ACHN (cell line): ENCODE results near the gene MTA3.
"Not testable (repeated sequence)": the region's sequence is repeated elsewhere in the genome, so short reads cannot be mapped to it uniquely, and the experiment has no call there.

Source experiments
- DNase-seq: peaks from one replicate; pipeline ENCODE4 v3.0.0-alpha.2; 2015
- in situ Hi-C: cut with HindIII; loops from 2 replicates; pipeline ENCODE4 v1.10.0; 2017; ENCODE audit warnings: low sequenced_read_pairs, low pct_ligation_motif_present, low pct_unique_long_range_greater_than_20kb

Gene MTA3

DNA sequence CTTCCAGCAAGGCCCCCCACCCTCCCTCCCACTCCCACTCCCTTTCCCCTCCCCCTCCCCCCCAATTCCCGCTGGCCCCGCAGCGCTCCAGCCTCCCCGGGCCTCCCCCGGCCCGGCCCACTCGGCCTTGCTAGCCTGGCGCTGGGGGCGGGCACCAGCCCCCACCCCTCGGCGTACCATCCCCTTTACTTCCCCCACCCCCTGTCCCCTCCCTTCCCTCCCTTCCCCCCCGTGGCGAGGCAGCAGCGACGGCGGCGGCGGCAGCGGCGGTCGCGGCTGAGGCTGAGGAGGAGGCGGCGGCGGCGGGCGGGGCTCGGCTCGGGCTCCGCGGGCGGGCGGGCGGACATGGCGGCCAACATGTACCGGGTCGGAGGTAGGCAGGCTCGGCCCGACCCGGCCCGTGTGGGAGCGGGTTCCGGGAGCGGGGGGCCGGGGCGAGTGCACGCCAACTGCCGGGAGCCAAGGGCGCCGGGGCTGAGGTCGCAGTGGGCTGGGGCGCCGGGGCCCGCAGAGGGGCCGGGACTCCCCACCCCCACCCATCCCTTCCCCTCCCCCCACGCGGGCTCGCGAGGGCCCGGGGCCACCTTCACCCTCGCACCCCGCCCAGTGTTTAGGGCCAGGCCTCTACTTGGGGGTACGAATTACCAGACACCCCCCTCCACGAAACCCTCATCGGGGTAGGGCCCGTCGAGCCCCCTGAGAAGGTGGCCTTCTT is at the start of gene MTA3:
MTA3 (plus strand) TSS at position 232 of the 715 bp plus-strand sequence; CDS start at position 346, 114 bp downstream.
- in situ Hi-C loops = no loop called here
- DNase-seq = peak; percentile 46

DNA sequence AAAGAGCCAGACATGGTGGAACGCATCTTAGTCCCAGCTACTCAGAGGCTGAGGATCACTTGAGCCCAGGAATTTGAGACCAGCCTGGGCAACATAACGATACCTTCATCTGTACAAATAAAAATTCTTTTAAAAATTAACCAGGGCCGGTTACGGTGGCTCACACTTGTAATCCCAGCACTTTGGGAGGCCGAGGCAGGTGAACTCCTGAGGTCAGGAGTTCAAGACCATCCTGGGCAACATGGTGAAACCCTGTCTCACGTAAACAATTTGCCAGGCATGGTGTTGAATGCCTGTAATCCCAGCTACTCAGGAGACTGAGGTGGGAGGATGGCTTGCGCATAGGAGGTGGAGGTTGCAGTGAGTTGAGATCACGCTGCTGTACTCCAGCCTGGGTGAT is 48.8 kb upstream of the MTA3 start:
- in situ Hi-C loops = no loop called here
- DNase-seq = no peak

DNA sequence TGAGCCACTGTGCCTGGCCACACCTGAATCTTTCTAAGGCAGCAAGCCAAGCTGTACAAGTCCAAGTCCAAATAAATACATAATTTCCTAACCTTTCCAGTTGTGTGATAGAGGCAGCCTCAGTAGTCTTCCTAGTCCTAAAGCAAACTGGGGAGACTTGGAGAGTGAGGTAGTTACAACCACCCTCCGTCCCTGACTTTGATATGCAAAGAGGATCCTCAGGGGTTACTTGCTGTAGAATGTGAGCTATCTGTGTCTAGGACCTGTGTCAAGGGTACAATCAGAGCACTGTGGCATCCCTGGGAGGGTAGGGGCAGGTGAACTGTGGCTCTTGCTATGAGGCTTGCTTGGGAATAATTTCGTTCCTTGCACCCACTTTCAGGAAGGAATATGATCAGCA is 46.4 kb upstream of the MTA3 start:
- no peak for DNase-seq
- in situ Hi-C loops = no loop called here

GRCh38 chr2:42523341-42523740 is 45.1 kb upstream of the MTA3 start:
- in situ Hi-C loops = no loop called here
- DNase-seq = no peak

- in situ Hi-C loops = no loop called here
- DNase-seq = no peak
Observed at GRCh38 chr2:42532397-42532796, 36.0 kb upstream of the MTA3 start.

DNA sequence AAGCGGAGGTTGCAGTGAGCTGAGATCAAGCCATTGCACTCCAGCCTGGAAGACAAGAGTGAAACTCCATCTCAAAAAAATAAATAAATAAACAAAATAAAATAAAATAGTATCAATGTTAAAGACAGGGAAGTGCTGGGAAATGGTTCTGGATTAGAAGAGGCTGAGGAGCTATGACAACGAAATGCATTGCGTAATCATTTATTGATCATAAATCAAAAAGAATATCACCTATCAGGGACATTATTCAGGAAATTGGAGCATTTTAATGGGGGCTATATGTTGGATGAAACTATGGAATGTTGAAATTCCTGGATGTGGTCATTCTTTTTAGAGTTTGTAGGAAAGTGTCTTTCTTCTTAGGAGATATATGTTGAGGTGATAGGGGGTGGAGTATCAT is 30.9 kb upstream of the MTA3 start:
- no peak for DNase-seq
- in situ Hi-C loops = no loop called here

DNA sequence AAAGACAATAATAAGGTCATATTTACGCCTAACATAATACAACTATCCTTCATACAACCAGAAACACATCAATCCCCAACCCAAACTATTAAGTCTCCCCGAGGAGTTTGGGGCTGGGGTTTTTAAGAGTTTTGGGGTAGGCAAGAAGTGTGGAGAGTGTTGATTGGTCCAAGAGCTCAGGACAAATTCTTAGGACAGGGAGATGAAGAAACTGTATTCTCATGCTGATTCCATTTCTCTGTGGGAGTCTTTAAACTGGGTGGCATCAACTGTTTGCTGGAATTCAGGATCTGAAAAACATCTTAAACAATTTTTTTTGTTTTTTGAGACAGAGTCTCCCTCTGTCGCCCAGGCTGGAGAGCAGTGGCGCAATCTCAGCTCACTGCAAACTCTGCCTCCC is 25.6 kb upstream of the MTA3 start:
- DNase-seq = no peak
- in situ Hi-C loops = no loop called here

DNA sequence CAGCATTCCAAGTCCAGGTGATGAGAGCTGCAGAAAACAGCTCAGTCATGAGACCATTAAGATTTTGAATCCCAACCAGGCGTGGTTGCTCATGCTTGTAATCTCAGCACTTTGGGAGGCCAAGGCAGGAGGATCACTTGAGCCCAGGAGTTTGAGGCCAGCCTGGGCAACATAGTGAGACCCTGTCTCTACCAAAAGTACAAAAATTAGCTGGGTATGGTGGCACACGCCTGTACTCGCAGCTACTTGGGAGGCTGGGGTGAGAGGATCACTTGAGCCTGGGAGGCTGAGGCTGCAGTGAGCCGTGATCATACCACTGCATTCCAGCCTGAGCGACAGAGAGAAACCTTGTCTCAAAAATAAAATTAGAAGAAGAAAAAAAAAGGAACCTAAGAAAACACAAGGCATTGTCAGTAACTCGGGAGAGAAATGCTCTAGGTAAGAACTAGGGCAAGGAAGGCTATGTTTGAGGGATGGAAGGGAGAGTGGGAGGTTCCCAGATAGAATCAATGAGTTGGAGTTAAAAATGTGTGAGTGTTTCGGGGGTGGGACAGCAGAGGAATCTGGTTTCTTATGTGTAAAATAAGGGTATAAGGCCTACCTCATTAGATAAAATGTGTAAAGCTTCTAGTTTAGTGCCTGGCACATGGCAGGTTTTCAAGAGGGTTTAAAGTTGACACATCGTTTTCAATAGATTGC is 23.3 kb upstream of the MTA3 start:
- no peak for DNase-seq
- in situ Hi-C loops = no loop called here

- in situ Hi-C loops = no loop called here
- no peak for DNase-seq
Observed at GRCh38 chr2:42545841-42546390, 22.5 kb upstream of the MTA3 start.

- no peak for DNase-seq
- in situ Hi-C loops = no loop called here
Observed at GRCh38 chr2:42547014-42547413, 21.4 kb upstream of the MTA3 start.

- DNase-seq = no peak
- in situ Hi-C loops = no loop called here
Observed at GRCh38 chr2:42547446-42548295, 20.8 kb upstream of the MTA3 start.

- in situ Hi-C loops = no loop called here
- no peak for DNase-seq
Observed at GRCh38 chr2:42550870-42551269, 17.6 kb upstream of the MTA3 start.

DNA sequence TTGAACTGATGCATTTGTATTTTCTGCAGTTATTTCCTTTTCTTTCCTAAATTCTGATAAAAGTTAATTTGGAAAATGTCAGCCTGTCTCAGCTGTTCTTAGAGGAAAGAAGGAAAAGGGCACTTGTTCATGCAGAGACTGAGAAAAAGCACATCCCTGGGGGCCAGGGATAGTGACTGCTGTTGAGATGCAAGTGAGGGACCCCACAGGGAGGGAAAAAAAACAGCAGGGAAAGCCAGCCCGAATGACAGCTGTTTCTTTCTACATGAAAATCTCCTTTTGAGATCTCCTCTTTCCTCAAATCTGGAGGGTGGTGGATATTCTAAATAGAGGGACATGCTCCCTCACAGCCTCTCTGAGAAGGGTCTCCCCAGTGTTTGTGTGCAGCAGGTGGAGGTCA is 14.0 kb upstream of the MTA3 start:
- in situ Hi-C loops = no loop called here
- DNase-seq = no peak

- in situ Hi-C loops = no loop called here
- no peak for DNase-seq
Observed at GRCh38 chr2:42556315-42556890, 12.0 kb upstream of the MTA3 start.

- in situ Hi-C loops = no loop called here
- DNase-seq = no peak
Observed at GRCh38 chr2:42557306-42557705, 11.1 kb upstream of the MTA3 start.

DNA sequence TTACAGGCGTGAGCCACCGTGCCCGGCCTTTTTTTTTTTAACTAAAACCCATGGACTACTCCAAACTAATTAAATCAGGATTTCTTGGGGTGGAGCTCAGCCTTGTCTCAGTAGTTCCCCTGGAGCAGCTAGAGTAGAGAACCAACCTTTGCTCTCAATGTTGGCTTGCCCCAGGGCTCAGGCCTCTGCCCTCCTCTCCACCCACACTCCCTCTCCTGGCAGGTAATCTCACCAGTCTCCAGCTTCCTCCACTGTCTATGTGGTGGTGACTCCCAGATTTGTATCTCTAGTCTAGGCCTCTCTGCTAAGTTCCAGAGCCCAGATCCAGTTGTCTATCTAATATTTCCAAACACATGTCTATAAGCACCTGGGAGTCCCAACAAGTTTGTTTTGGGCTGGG is 9.6 kb upstream of the MTA3 start:
- in situ Hi-C loops = no loop called here
- DNase-seq = no peak

- in situ Hi-C loops, DNase-seq: not testable (repeated sequence)
Observed at GRCh38 chr2:42560133-42560532, 8.3 kb upstream of the MTA3 start.

DNA sequence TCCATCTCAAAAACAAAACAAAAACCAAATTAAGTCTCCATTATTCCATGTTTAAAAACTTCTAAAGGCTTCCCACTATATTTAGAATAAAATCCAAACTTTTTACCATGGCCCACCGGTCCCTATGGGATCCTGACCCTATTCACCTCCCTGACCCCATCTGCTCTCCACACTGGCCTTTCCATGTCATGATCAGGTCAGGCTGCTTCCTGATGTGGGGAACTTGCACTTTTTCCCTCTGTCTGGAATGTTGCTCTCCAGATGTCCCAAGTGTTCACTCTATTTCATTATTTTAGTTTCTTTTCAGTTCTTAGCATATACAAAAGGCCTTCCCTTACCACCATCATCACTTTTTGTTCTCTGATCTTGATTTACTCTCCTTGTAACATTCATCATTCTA is 7.5 kb upstream of the MTA3 start:
- DNase-seq = no peak

More for the DNA sequence above, 7.5 kb upstream of the MTA3 start:
- in situ Hi-C loops = no loop called here
